HepG2 (cell line): ENCODE data around the gene SKA2. TPM values are rescaled to one million over a fixed set of nuclear protein-coding genes. Genes with fewer than 3 reads are reported as not detected.

Source experiments
- ATF7-NPFF ChIP-seq: sonication (generic); formaldehyde crosslinking; IDR thresholded peaks from 2 replicates; pipeline ENCODE4 v1.8.1; 2023; ENCODE audit warnings: mild to moderate bottlenecking, low read depth, missing genetic modification reagents, moderate library complexity
- CENPT ChIP-seq: sonication (generic); formaldehyde crosslinking; IDR thresholded peaks from 2 replicates; pipeline ENCODE4 v1.8.0; 2022; ENCODE audit warnings: low read depth, mild to moderate bottlenecking, moderate library complexity, missing genetic modification reagents
- CENPX ChIP-seq: sonication (generic); formaldehyde crosslinking; IDR thresholded peaks from 2 replicates; pipeline ENCODE4 v1.9.0; 2021; ENCODE audit warnings: mild to moderate bottlenecking, missing genetic modification reagents, moderate library complexity
- KDM5B ChIP-seq: sonication (generic); formaldehyde crosslinking; IDR thresholded peaks from 2 replicates; pipeline ENCODE4 v1.4.0; 2020; ENCODE audit warnings: missing genetic modification reagents, mild to moderate bottlenecking, borderline replicate concordance
- MIER2 ChIP-seq: IDR thresholded peaks from 2 replicates; pipeline ENCODE4 v1.6.1; 2016; ENCODE audit warnings: missing biosample characterization, missing genetic modification reagents
- TGIF2 ChIP-seq: IDR thresholded peaks from 2 replicates; pipeline ENCODE4 v1.6.1; 2016; ENCODE audit warnings: control low read depth, missing compliant biosample characterization
- ZC3H13 ChIP-seq: sonication (generic); formaldehyde crosslinking; IDR thresholded peaks from 2 replicates; pipeline ENCODE4 v1.8.1; 2023; ENCODE audit warnings: mild to moderate bottlenecking, missing genetic modification reagents, moderate library complexity
- ZFP91 ChIP-seq: sonication (generic); formaldehyde crosslinking; IDR thresholded peaks from 2 replicates; pipeline ENCODE4 v1.9.0; 2022; ENCODE audit warnings: missing genetic modification reagents, mild to moderate bottlenecking, borderline replicate concordance
- ZNF224 ChIP-seq: sonication (generic); formaldehyde crosslinking; IDR thresholded peaks from 2 replicates; pipeline ENCODE4 v1.5.0; 2020; ENCODE audit warnings: mild to moderate bottlenecking, missing genetic modification reagents
- ZNF367 ChIP-seq: sonication (generic); formaldehyde crosslinking; IDR thresholded peaks from 2 replicates; pipeline ENCODE4 v1.4.0; 2020; ENCODE audit warnings: missing genetic modification reagents, borderline replicate concordance
- ZNF441 ChIP-seq: sonication (generic); formaldehyde crosslinking; IDR thresholded peaks from 2 replicates; pipeline ENCODE4 v1.7.0; 2021; ENCODE audit warnings: missing genetic modification reagents, borderline replicate concordance
- ZNF563 ChIP-seq: sonication (generic); formaldehyde crosslinking; IDR thresholded peaks from 2 replicates; pipeline ENCODE4 v1.8.0; 2022; ENCODE audit warnings: mild to moderate bottlenecking, moderate library complexity, missing genetic modification reagents
- polyA plus RNA-seq, 8 experiments: library from polyadenylated mRNA; depleted of rRNA in 3 of 8; stranded (reverse) in 7 of 8; unstranded in 1 of 8; fragments of >200 nt; fragmentation: Illumina TruSeq in 4 of 8; extraction: Trizol in 4 of 8; gene quantifications; 2 replicates each; pipeline versions ENCODE4 v1.2.1 to v1.2.3, GENCODE V29; 2011 to 2016; ENCODE audit warnings: low read depth in 4 of 8, missing spikeins in 1 of 8, mixed read lengths in 1 of 8; ENCODE audit not compliant: insufficient read depth in 1 of 8
- total RNA-seq, 5 experiments: library from RNA; depleted of rRNA; stranded (reverse); fragments of >200 nt; fragmentation: Illumina TruSeq; extraction: Trizol; gene quantifications; 2 replicates each; pipeline ENCODE4 v1.2.3, GENCODE V29; 2016; ENCODE audit warnings: low read depth in 1 of 5
- TF ChIP-seq, protein P1 (sequence below): sonication (generic); formaldehyde crosslinking; IDR thresholded peaks from 2 replicates; pipeline ENCODE4 v1.4.0; 2020; ENCODE audit warnings: mild to moderate bottlenecking, missing genetic modification reagents, borderline replicate concordance

SKA2 gene
- total and polyA plus RNA-seq, 2 of the 13 experiments (the other 11 are each of a cell fraction or from before 2014, with no cell fraction given): 18.6 to 91.8 TPM

- TF ChIP-seq, protein P1, sequence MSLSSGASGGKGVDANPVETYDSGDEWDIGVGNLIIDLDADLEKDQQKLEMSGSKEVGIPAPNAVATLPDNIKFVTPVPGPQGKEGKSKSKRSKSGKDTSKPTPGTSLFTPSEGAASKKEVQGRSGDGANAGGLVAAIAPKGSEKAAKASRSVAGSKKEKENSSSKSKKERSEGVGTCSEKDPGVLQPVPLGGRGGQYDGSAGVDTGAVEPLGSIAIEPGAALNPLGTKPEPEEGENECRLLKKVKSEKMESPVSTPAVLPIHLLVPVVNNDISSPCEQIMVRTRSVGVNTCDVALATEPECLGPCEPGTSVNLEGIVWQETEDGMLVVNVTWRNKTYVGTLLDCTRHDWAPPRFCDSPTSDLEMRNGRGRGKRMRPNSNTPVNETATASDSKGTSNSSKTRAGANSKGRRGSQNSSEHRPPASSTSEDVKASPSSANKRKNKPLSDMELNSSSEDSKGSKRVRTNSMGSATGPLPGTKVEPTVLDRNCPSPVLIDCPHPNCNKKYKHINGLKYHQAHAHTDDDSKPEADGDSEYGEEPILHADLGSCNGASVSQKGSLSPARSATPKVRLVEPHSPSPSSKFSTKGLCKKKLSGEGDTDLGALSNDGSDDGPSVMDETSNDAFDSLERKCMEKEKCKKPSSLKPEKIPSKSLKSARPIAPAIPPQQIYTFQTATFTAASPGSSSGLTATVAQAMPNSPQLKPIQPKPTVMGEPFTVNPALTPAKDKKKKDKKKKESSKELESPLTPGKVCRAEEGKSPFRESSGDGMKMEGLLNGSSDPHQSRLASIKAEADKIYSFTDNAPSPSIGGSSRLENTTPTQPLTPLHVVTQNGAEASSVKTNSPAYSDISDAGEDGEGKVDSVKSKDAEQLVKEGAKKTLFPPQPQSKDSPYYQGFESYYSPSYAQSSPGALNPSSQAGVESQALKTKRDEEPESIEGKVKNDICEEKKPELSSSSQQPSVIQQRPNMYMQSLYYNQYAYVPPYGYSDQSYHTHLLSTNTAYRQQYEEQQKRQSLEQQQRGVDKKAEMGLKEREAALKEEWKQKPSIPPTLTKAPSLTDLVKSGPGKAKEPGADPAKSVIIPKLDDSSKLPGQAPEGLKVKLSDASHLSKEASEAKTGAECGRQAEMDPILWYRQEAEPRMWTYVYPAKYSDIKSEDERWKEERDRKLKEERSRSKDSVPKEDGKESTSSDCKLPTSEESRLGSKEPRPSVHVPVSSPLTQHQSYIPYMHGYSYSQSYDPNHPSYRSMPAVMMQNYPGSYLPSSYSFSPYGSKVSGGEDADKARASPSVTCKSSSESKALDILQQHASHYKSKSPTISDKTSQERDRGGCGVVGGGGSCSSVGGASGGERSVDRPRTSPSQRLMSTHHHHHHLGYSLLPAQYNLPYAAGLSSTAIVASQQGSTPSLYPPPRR (CRISPR knock-in tag): peak; percentile 35
- TF ChIP-seq ZC3H13 (CRISPR knock-in tag) (peak; percentile 98), CENPT (CRISPR knock-in tag) (no peak), ZNF563 (CRISPR knock-in tag) (peak; percentile 83), MIER2 (CRISPR knock-in tag) (no peak), TGIF2 (CRISPR knock-in tag) (peak; percentile 89), ZNF224 (CRISPR knock-in tag) (peak; percentile 96), ATF7-NPFF (peak; percentile 16; the same call in 1 of the 2 replicates), ZNF367 (CRISPR knock-in tag) (no peak), KDM5B (CRISPR knock-in tag) (peak; percentile 88; the same call in 1 of the 2 replicates), CENPX (CRISPR knock-in tag) (no peak), ZFP91 (CRISPR knock-in tag) (peak; percentile 93; the same call in 1 of the 2 replicates), ZNF441 (peak; percentile 78; the same call in 1 of the 2 replicates)
Observed at GRCh38 chr17:59106463-59107305, 48.3 kb downstream of the SKA2 start, which contains the start of gene TRIM37 (continued).
